Measurements from ENCODE around the gene SUGCT.

- TF ChIP-seq ZNF670 (tag by site-specific recombination; IDR thresholded peaks at IDR 0.05; ENCODE audit: low read depth): no peak
- TF ChIP-seq ZNF266 (tag by site-specific recombination; IDR thresholded peaks at IDR 0.05; ENCODE audit: low read depth): no peak
- TF ChIP-seq CTCF (tag by site-specific recombination; IDR thresholded peaks at IDR 0.05): no peak
- no peak for TF ChIP-seq ZNF146 (tag by site-specific recombination; IDR thresholded peaks at IDR 0.05)
- no peak for TF ChIP-seq ZBTB26 (tag by site-specific recombination; optimal IDR thresholded peaks at IDR 0.05)
- TF ChIP-seq ZNF629 (tag by site-specific recombination; IDR thresholded peaks at IDR 0.05): no peak
- no peak for TF ChIP-seq YY1 (tag by site-specific recombination; IDR thresholded peaks at IDR 0.05)
- TF ChIP-seq ZNF169 (tag by site-specific recombination; IDR thresholded peaks at IDR 0.05): no peak
- TF ChIP-seq ZNF121 (tag by site-specific recombination; IDR thresholded peaks at IDR 0.05): no peak
- TF ChIP-seq KLF16 (tag by site-specific recombination; IDR thresholded peaks at IDR 0.05): no peak
Observed at GRCh38 chr7:40204581-40204980, 69.8 kb downstream of the SUGCT start.

Data from HEK293 (cell line).